Activated CD4-positive, alpha-beta memory T cell treated with anti-CD3 and anti-CD28 coated beads, Interleukin-2, amount 10 ng/mL, durations not matched to agents 7 days and 5 days (primary cell): ENCODE results near the gene EFCAB6. TPM values are rescaled to one million over a fixed set of nuclear protein-coding genes. Genes with fewer than 3 reads are reported as not detected.

Experiments
- CTCF ChIA-PET: fragments of 350-600 bp; sonication (Branson Sonifier 250); formaldehyde crosslinking; loops from one replicate; lab custom pipeline; 2021; ENCODE audit warnings: antibody characterized with exemption, inconsistent platforms; lab: Charles Lee
- POLR2A ChIA-PET: fragments of 350-600 bp; sonication (Branson Sonifier 250); formaldehyde crosslinking; loops from one replicate; lab custom pipeline; 2021; ENCODE audit warnings: antibody characterized with exemption; lab: Charles Lee
- DNase-seq: peaks from one replicate; pipeline ENCODE4 v3.0.0-alpha.2; 2020
- H3K27ac Mint-ChIP-seq: one replicate; pipeline ENCODE4 v1.8.0; 2021; ENCODE audit warnings: mild to moderate bottlenecking, mixed read lengths
- H3K27me3 Mint-ChIP-seq: one replicate; pipeline ENCODE4 v1.8.0; 2021; ENCODE audit warnings: mixed read lengths
- H3K36me3 Mint-ChIP-seq: one replicate; pipeline ENCODE4 v1.8.0; 2021; ENCODE audit warnings: low read depth, mixed read lengths
- H3K4me1 Mint-ChIP-seq: one replicate; pipeline ENCODE4 v1.8.0; 2021; ENCODE audit warnings: mixed read lengths
- H3K4me3 Mint-ChIP-seq: one replicate; pipeline ENCODE4 v1.8.0; 2021; ENCODE audit warnings: mild to moderate bottlenecking, mixed read lengths
- H3K9me3 Mint-ChIP-seq: one replicate; pipeline ENCODE4 v1.8.0; 2021; ENCODE audit warnings: mixed read lengths
- total RNA-seq, 2 experiments: library from RNA; stranded (reverse); gene quantifications; one replicate each; pipeline ENCODE4 v1.2.3, GENCODE V29; 2021

EFCAB6 gene
- total RNA-seq, 2 experiments from 2014 or later = 0.18 TPM; not detected in 1

DNA sequence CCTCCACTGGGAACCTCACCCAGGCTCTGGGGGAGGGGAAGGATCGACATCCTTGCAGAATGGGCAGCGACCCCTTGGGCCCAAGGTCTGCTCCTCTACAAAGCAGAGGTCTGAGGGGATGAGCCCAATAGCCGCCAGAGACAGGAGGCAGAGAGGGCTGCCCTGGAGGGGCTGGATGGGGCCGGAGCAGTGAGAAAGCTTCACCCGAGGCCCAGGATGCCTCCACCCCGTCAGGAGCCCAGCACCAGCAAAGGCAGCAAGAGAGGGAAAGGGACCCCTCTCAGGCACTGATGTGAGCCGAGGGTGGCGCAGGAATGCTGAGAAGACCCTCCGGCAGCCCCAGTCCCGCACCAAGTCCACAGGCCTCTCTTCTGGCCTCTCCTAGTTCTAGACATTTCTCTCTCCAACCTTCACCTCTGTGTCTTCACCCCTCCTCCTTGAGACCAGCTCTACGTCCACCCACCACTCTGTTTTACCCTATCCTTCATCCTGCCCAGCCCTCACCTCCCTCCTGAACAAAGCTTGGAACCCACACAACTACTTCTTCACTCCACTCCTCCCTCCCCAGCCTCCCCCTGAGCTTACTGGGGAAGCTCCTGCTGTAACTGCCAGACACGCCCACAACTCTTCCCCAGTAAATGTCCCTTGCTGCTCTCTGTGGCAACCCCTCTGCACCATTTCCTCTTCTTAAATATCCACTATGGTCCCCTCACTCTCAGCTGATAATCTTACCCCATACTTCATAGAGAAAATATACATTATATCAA is 268.4 kb downstream of the EFCAB6 start:
- CTCF ChIA-PET = no interaction called here
- Mint-ChIP-seq H3K4me3 (no peak overlapping the region), H3K27ac (no peak overlapping the region), H3K4me1 (no peaks in the 10 kb centered on the region), H3K9me3 (no peaks in the 10 kb centered on the region), H3K27me3 (no peaks in the 10 kb centered on the region), H3K36me3 (no peaks in the 10 kb centered on the region)
- POLR2A ChIA-PET = no interaction called here
- DNase-seq = no peak

DNA sequence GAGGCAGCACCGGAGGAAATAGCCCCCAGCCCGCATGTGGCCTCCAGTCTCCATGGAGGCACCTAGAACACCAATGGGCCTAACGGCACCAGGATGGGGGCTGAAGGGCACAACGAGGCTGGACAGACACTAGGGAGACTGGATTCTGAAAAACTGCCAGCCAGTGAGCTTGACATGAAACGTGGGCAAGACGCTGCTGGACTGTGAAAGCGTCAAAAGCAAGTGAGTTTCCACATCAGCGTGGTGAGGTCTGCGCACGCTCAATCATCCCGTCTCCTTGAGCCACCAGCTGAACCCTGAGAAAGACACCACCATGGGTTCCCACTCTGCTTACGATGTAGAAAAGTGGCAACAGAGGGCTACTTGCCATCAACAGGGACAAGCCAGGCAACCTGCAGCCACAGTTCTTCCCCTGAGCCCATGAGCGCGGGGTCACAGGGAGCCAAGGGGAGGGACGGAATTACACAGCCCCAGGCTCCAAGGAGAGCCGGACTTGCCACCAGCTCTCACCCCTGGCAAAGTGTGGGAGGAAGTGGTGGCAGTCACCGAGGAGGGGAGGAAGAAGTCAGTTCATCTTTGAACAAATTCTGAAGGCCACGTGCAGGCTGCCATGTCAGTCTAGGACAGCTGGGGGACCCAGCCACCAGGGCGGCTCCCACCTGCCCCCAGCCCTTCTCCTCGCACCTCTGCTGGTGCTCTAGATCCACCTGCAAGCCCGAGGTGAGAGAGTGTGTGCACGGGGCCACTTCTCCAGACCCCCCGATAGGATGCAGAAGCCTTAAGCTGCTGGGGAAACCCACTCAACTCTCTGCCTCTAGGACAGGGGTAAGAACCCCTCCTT is 269.2 kb downstream of the EFCAB6 start:
- CTCF ChIA-PET = no interaction called here
- peaks cover 2% of the 10 kb centered on the region for H3K27me3 Mint-ChIP-seq
- H3K36me3 Mint-ChIP-seq = no peaks in the 10 kb centered on the region
- POLR2A ChIA-PET = no interaction called here
- no peaks in the 10 kb centered on the region for H3K9me3 Mint-ChIP-seq
- H3K4me1 Mint-ChIP-seq = no peaks in the 10 kb centered on the region
- no peak for DNase-seq
- H3K27ac Mint-ChIP-seq = no peak overlapping the region
- no peak overlapping the region for H3K4me3 Mint-ChIP-seq

DNA sequence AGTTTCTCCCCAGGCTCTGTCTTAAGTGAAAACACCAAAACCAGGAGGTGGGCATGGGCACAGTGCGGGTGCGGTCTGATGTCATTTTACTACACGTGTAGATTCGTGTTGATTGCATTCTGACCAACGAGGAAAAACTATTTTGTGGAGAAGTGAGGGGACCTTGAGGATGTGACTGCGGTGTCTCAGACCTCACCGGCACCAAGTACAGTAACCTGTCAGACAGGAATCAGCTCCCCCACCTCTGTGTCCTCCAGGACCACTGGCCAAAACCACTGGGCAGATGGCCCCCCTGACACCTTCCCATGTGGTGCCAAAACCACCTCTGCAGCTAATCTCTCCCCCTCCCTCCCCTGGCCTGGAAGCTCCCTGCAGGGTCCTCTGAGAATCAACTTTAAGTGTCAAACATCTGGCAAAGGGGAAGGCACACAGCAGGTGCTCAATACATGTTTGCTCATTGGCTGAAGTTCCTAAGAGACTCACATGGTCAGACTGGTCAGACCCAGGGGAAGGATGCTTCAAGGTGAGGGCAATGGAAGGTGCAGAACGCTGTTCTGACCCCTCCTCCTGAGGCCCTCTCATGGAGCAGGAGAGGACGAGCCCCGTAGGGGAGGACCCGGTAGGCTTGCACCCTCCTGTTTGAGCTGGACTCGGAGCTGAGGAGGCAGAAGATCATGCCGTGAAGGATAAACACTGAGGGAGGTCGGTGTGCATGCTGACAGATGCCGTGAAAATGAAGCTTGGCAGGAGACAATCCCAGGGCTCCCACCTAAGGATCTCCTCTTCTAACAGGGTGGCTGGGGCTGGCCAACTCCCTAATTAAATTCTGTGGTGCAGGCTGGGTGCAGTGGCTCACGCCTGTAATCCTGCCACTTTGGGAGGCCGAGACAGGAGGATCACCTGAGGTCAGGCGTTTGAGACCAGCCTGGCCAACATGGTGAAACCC is 270.4 kb downstream of the EFCAB6 start:
- H3K36me3 Mint-ChIP-seq = no peaks in the 10 kb centered on the region
- no peak overlapping the region for H3K27ac Mint-ChIP-seq
- H3K9me3 Mint-ChIP-seq = no peaks in the 10 kb centered on the region
- peaks cover 2% of the 10 kb centered on the region for H3K27me3 Mint-ChIP-seq
- ChIA-PET POLR2A (no interaction called here), CTCF (no interaction called here)
- no peak for DNase-seq
- no peak overlapping the region for H3K4me3 Mint-ChIP-seq
- no peaks in the 10 kb centered on the region for H3K4me1 Mint-ChIP-seq

DNA sequence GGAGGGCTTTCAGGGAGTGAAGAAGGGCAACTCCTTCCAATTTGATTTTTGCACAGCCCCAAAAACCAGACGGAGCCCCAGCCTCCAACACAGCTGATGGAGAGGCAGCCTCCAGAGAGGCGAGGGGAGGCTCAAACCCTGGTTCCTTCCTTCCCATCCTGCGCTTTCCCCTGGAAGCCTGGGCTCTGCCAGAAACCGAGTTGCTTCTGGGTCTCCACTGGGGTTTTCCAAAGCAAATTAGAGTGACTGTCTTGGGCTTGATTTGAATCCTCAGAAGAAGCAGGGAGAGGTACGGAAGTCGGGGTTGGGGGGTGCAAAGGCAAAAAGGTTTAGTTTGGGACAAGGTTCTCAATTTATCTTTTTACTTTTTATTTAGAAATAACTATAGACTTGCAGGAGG is 271.1 kb downstream of the EFCAB6 start:
- POLR2A ChIA-PET = no interaction called here
- Mint-ChIP-seq H3K4me1 (no peaks in the 10 kb centered on the region), H3K9me3 (no peaks in the 10 kb centered on the region), H3K27me3 (peaks cover 2% of the 10 kb centered on the region), H3K27ac (no peak overlapping the region), H3K4me3 (no peak overlapping the region), H3K36me3 (no peaks in the 10 kb centered on the region)
- DNase-seq = no peak
- CTCF ChIA-PET = no interaction called here

DNA sequence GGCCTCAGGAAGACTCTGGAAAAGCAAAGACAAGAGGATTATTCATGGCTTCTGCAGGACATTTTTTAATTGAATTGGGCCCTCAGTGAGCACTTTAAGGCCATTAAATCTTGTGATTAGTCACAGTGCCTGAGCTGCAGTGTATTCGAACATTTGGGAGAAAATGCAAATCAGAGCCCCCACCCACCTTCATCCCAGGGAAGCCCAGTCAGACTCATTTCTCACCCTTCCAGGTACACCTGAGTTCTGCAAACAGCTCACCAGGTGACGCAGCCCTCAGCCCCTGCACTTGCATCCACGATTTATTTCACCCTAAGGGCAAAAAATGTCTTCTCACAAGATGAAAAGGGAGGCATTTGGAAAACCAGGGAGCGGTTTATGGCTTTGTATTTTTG is 271.6 kb downstream of the EFCAB6 start:
- H3K9me3 Mint-ChIP-seq = no peaks in the 10 kb centered on the region
- no peak overlapping the region for H3K4me3 Mint-ChIP-seq
- POLR2A ChIA-PET = no interaction called here
- H3K36me3 Mint-ChIP-seq = no peaks in the 10 kb centered on the region
- H3K27me3 Mint-ChIP-seq = peaks cover 2% of the 10 kb centered on the region
- no peak for DNase-seq
- no peaks in the 10 kb centered on the region for H3K4me1 Mint-ChIP-seq
- CTCF ChIA-PET = no interaction called here
- H3K27ac Mint-ChIP-seq = no peak overlapping the region

DNA sequence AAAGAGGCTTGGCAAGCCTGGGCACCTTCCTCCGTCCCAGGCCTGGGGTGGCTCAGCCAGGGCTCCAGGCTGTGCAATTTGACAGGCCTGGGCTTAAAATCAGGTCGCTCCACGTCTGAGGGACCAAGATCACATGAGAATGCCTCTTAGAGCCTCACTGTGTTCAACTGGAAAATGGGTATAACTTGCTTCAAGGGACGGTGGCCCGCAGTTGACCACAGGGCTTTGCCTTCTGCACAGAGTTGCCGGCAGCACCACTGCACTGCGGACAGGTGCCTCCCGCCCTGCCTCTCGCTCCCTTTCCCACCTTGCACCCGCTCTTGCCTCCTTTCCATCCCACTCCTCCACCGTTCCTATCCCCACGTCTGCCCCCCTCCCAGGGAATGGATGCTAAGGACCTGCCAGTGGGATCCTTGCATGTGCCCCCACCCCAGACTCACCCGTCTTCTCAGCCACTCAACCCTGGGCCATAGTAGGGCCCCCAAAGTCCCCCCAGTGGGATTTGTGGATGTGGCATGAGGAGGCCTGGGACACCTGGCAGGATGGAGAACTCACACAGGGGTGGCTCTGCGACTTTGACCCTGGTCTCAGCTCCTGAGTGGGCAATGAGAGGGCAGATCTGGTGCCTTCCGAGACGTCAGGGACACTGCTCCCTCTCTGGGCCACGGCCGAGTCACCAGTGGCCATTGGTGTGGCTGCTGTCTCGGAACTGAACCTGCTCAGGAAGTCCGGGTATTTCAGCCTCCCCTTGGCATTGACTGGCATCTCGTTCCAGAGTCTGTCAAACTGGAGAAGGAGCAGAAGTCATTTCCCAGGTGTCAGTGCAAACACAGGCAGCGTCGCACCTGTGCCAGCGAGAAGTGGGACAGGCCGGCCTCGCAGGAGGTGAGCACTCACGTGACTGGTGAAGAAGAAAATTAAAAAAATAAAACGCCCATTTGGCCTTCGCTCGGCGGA is 272.3 kb downstream of the EFCAB6 start:
- H3K4me3 Mint-ChIP-seq = no peak overlapping the region
- H3K9me3 Mint-ChIP-seq = no peaks in the 10 kb centered on the region
- ChIA-PET POLR2A (no interaction called here), CTCF (no interaction called here)
- H3K36me3 Mint-ChIP-seq = no peaks in the 10 kb centered on the region
- H3K27ac Mint-ChIP-seq = no peak overlapping the region
- peaks cover 2% of the 10 kb centered on the region for H3K27me3 Mint-ChIP-seq
- H3K4me1 Mint-ChIP-seq = no peaks in the 10 kb centered on the region
- DNase-seq = no peak

DNA sequence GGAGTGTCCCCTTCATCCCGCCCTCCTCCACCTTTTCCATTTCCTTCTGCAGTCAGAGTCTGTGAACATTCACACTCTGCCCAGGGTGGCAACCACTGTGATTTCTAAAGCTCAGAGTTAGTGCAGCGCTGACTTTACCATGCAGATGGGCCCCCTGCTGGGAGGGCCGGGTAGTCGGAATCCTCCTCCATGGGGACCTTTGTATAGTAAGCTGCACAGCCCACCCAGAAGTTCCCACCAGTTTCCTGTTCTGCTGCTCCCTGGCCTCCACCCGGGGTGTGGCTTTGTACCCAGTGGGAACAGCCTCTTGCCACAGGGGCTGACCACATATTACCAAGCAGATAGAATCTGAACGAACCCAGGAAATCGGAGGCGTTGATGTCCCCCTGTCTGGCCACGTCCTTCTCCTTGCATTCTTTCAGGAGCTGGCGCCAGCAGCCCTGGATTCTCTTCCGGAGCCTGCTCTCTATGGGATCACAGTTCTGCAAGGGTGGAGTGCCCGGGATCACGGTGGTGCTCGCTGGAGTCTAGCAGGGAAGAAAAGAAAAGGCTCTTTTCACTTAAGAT is 275.0 kb downstream of the EFCAB6 start:
- CTCF ChIA-PET = no interaction called here
- no peak overlapping the region for H3K27ac Mint-ChIP-seq

DNA sequence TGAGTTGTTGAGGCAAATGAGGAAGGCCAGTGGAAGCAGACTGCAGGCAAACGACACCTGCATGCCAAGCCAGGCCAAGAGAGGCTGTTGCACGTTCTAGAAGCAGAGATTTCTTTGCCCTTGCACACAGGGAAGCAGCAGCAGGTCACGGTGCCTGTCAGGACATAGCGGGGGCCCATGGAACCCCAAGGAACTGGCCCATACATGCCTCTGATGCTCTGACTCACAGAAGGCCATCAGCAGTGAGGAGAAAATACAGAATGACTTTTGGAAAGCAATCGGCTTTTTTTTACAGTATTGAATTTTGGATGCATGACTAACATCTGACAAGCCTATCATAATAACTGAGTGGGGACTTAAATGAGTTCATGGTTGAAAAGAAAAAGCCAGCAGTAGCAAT is 276.4 kb downstream of the EFCAB6 start:
- Mint-ChIP-seq H3K36me3 (no peaks in the 10 kb centered on the region), H3K4me1 (no peaks in the 10 kb centered on the region), H3K27ac (no peak overlapping the region), H3K27me3 (peaks cover 2% of the 10 kb centered on the region), H3K9me3 (no peaks in the 10 kb centered on the region), H3K4me3 (no peak overlapping the region)
- ChIA-PET POLR2A (no interaction called here), CTCF (no interaction called here)
- no peak for DNase-seq

More for the DNA sequence above, 275.0 kb downstream of the EFCAB6 start:
- H3K27me3 Mint-ChIP-seq = peaks cover 2% of the 10 kb centered on the region
- POLR2A ChIA-PET = no interaction called here
- H3K36me3 Mint-ChIP-seq = no peaks in the 10 kb centered on the region
- no peak for DNase-seq
- H3K4me3 Mint-ChIP-seq = no peak overlapping the region
- no peaks in the 10 kb centered on the region for H3K4me1 Mint-ChIP-seq
- no peaks in the 10 kb centered on the region for H3K9me3 Mint-ChIP-seq

DNA sequence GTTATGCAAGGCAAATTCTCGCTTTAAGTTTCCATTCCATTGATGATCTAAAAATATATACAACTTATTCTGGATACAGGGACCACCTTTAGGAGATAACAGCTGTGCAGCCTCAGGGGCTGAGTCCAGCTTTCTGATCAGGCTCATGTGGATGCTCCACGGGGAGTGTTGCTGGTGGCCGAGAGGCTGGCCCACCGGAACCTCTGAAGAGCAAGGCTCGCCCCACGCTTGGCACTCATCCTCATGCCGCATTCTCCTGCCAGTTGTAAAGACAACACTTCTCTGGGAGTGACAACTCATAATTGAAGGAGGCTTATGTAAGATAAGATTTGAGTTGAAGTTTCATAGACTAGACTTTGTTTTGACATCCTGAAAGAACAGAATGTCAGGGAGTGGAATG is 276.8 kb downstream of the EFCAB6 start:
- Mint-ChIP-seq H3K4me1 (no peaks in the 10 kb centered on the region), H3K9me3 (no peaks in the 10 kb centered on the region), H3K27me3 (peaks cover 2% of the 10 kb centered on the region), H3K4me3 (no peak overlapping the region), H3K36me3 (no peaks in the 10 kb centered on the region), H3K27ac (no peak overlapping the region)
- ChIA-PET CTCF (no interaction called here), POLR2A (no interaction called here)
- DNase-seq = no peak

DNA sequence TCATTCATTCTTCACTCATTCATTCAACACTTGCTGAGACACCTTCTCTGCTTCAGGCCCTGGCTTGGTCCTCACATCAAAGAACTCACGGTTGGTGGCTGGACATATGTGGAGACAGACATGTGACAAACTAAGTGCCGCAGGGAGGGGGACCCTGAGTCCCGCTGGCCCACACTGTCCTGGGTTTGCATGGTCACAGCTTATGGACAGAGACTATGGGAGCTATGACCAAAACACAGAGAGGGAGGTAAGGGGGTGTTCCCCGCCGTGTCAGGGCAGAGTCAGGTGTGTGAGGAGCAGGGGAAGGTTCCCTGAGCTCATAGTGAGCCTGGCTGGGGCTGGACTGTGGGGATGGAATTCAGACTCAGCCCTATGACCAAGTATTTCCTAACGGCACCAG is 277.2 kb downstream of the EFCAB6 start:
- POLR2A ChIA-PET = no interaction called here

DNA sequence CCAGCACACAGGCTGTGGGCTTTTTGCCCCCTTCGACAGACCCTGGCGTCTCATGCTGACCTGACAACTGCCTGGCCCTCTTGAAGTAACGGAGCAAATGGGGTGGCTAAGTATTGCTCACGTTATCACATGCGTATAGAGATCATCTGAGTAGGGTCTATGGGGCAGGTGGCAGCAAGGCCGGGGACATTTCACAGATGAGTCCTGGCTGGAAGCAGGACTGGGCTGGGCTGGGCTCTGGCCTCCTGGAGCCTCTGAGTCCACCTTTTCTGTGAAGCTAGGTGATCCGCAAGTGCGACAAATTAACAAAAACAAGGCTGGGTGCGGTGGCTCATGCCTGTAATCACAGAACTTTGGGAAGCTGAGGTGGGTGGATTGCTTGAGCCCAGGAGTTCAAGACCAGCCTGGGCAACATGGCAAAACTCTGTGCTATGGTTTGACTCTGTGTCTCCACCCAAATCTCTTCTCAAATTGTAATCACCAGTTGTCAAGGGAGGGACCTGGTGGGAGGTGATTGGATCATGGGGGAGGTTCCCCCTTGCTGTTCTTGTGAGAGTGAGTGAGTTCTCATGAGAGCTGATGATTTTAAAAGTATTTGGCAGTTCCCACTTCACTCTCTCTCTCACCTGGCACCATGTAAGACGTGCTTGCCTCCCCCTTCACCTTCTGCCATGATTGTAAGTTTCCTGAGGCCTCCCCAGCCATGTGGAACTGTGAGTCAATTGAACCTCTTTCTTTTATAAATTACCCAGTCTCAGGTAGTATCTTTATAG is 278.3 kb downstream of the EFCAB6 start:
- no peaks in the 10 kb centered on the region for H3K4me1 Mint-ChIP-seq

More for the DNA sequence above, 277.2 kb downstream of the EFCAB6 start:
- Mint-ChIP-seq H3K4me3 (no peak overlapping the region), H3K4me1 (no peaks in the 10 kb centered on the region), H3K36me3 (no peaks in the 10 kb centered on the region), H3K27ac (no peak overlapping the region), H3K9me3 (no peaks in the 10 kb centered on the region), H3K27me3 (peaks cover 2% of the 10 kb centered on the region)
- no peak for DNase-seq
- CTCF ChIA-PET = no interaction called here

More for the DNA sequence above, 278.3 kb downstream of the EFCAB6 start:
- peaks cover 2% of the 10 kb centered on the region for H3K27me3 Mint-ChIP-seq
- H3K4me3 Mint-ChIP-seq = no peak overlapping the region
- H3K27ac Mint-ChIP-seq = no peak overlapping the region
- no peaks in the 10 kb centered on the region for H3K36me3 Mint-ChIP-seq
- CTCF ChIA-PET = no interaction called here
- H3K9me3 Mint-ChIP-seq = no peaks in the 10 kb centered on the region
- POLR2A ChIA-PET = no interaction called here
- DNase-seq = no peak
